ENCODE results near the gene SIAH1.

Gene SIAH1

DNA sequence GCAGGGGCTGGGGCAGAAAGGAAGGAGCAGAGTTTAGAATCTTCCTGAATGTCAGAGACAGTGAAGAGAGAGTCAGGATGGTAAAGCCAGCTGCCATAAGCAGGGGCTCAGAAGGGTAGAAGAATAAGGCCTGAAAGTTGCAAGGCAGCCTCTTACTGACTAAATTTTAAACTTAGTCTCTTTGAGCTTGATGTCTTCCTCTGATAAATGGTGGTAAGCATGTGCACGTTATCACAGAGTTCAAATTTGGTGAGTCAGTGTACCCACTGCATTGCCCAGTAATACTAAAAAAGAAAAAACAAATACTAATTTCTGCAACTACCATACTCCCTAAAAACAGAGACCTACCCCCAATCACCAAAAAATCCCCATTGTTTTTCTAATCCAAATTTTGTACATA is 45.2 kb downstream of the SIAH1 start:
- ChIA-PET CTCF (interaction anchor here (0.7 to 1.4 kb wide), 2 partner anchors 22 to 284 kb away, joined by 3 read pairs; no protein-coding TSS in a partner anchor), POLR2A (no interaction called here)
- Histone ChIP-seq H3K4me3 (ENCODE audit: low read depth, low read length) (no peak overlapping the region), H3K4me1 (ENCODE audit: control insufficient read depth, insufficient read depth, low read length) (no peaks in the 10 kb centered on the region), H3K36me3 (ENCODE audit: control insufficient read depth in 2 of 2, insufficient read depth in 1 of 2, low read length in 2 of 2) (peaks cover 4 to 79% of the 10 kb centered on the region in 2 experiments), H3K27ac (ENCODE audit: extremely low read depth, low read depth, low read length) (no peak overlapping the region), H3K9me3 (ENCODE audit: control insufficient read depth, insufficient read depth, low read depth, low read length) (no peaks in the 10 kb centered on the region)
- TF ChIP-seq REPIN1 (tag by site-specific recombination; IDR thresholded peaks at IDR 0.05; ENCODE audit: low read depth) (no peak), ZIC2 (tag by site-specific recombination; IDR thresholded peaks at IDR 0.05) (no peak), ZNF658 (tag by site-specific recombination; IDR thresholded peaks at IDR 0.05) (no peak), ZNF791 (tag by site-specific recombination; IDR thresholded peaks at IDR 0.05) (no peak), ZBTB21 (tag by site-specific recombination; IDR thresholded peaks at IDR 0.05) (no peak), ZNF112 (tag by site-specific recombination; IDR thresholded peaks at IDR 0.05) (no peak), ZNF341 (tag by site-specific recombination; IDR thresholded peaks at IDR 0.05; ENCODE audit: low read depth) (no peak)

GRCh38 chr16:48335961-48336360 is 49.3 kb downstream of the SIAH1 start:
- ChIA-PET POLR2A (no interaction called here), CTCF (interaction anchor here (0.6 to 1.4 kb wide), 2 partner anchors 10 to 287 kb away, joined by 3 to 6 read pairs; no protein-coding TSS in a partner anchor)
- Histone ChIP-seq H3K4me3 (ENCODE audit: low read depth, low read length) (no peak overlapping the region), H3K36me3 (ENCODE audit: control insufficient read depth in 2 of 2, insufficient read depth in 1 of 2, low read length in 2 of 2) (peaks cover 4 to 67% of the 10 kb centered on the region in 2 experiments), H3K27ac (ENCODE audit: extremely low read depth, low read depth, low read length) (no peak overlapping the region), H3K4me1 (ENCODE audit: control insufficient read depth, insufficient read depth, low read length) (no peaks in the 10 kb centered on the region), H3K9me3 (ENCODE audit: control insufficient read depth, insufficient read depth, low read depth, low read length) (no peaks in the 10 kb centered on the region)
- TF ChIP-seq ZNF341 (tag by site-specific recombination; IDR thresholded peaks at IDR 0.05; ENCODE audit: low read depth) (no peak), ZNF132 (tag by site-specific recombination; IDR thresholded peaks at IDR 0.05; ENCODE audit: borderline replicate concordance) (no peak), ZNF555 (tag by site-specific recombination; conservative IDR thresholded peaks at IDR 0.05) (no peak), ZBTB1 (tag by site-specific recombination; IDR thresholded peaks at IDR 0.05) (no peak), ZNF623 (tag by site-specific recombination; IDR thresholded peaks at IDR 0.05) (no peak), ZNF157 (tag by site-specific recombination; IDR thresholded peaks at IDR 0.05) (no peak), ZNF433 (tag by site-specific recombination; IDR thresholded peaks at IDR 0.05; ENCODE audit: low read depth) (no peak)
- TF ChIP-seq, protein P1, sequence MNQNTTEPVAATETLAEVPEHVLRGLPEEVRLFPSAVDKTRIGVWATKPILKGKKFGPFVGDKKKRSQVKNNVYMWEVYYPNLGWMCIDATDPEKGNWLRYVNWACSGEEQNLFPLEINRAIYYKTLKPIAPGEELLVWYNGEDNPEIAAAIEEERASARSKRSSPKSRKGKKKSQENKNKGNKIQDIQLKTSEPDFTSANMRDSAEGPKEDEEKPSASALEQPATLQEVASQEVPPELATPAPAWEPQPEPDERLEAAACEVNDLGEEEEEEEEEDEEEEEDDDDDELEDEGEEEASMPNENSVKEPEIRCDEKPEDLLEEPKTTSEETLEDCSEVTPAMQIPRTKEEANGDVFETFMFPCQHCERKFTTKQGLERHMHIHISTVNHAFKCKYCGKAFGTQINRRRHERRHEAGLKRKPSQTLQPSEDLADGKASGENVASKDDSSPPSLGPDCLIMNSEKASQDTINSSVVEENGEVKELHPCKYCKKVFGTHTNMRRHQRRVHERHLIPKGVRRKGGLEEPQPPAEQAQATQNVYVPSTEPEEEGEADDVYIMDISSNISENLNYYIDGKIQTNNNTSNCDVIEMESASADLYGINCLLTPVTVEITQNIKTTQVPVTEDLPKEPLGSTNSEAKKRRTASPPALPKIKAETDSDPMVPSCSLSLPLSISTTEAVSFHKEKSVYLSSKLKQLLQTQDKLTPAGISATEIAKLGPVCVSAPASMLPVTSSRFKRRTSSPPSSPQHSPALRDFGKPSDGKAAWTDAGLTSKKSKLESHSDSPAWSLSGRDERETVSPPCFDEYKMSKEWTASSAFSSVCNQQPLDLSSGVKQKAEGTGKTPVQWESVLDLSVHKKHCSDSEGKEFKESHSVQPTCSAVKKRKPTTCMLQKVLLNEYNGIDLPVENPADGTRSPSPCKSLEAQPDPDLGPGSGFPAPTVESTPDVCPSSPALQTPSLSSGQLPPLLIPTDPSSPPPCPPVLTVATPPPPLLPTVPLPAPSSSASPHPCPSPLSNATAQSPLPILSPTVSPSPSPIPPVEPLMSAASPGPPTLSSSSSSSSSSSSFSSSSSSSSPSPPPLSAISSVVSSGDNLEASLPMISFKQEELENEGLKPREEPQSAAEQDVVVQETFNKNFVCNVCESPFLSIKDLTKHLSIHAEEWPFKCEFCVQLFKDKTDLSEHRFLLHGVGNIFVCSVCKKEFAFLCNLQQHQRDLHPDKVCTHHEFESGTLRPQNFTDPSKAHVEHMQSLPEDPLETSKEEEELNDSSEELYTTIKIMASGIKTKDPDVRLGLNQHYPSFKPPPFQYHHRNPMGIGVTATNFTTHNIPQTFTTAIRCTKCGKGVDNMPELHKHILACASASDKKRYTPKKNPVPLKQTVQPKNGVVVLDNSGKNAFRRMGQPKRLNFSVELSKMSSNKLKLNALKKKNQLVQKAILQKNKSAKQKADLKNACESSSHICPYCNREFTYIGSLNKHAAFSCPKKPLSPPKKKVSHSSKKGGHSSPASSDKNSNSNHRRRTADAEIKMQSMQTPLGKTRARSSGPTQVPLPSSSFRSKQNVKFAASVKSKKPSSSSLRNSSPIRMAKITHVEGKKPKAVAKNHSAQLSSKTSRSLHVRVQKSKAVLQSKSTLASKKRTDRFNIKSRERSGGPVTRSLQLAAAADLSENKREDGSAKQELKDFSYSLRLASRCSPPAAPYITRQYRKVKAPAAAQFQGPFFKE (tag by site-specific recombination; IDR thresholded peaks at IDR 0.05; ENCODE audit: borderline replicate concordance) = no peak

DNA sequence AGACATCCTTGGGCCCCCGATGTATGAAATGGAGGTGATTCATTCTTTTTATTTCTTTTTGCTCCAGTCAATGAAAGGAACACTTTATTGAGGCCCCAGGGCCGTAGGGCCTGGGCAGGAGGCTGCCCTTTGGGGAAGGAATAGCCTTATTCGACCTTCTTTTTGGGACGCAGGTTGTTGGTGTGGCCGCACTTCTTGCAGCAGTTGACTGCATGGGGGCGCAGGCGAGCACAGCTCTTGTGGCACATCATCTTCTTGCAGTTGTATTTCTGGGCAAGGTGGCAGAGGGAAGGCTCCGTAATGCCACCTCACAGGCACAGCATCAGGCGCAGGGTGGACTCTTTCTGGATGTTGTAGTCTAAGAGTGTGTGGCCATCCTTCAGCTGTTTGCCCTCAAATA is 50.9 kb downstream of the SIAH1 start:
- ChIA-PET CTCF (interaction anchor here (1.7 kb wide), 1 partner anchor 17 kb away, joined by 3 read pairs; no protein-coding TSS in a partner anchor), POLR2A (no interaction called here)
- H3K4me3 ChIP-seq (ENCODE audit: low read depth, low read length) = no peak overlapping the region
- H3K4me1 ChIP-seq (ENCODE audit: control insufficient read depth, insufficient read depth, low read length) = no peaks in the 10 kb centered on the region
- H3K36me3 ChIP-seq (ENCODE audit: control insufficient read depth in 2 of 2, insufficient read depth in 1 of 2, low read length in 2 of 2) = peaks cover 4 to 58% of the 10 kb centered on the region in 2 experiments
- TF ChIP-seq ZNF626 (tag by site-specific recombination; IDR thresholded peaks at IDR 0.05) = no peak
- TF ChIP-seq ZSCAN4 (tag by site-specific recombination; IDR thresholded peaks at IDR 0.05) = no peak
- TF ChIP-seq HIC1 (tag by site-specific recombination; IDR thresholded peaks at IDR 0.05) = no peak
- no peak for TF ChIP-seq PRDM1 (tag by site-specific recombination; IDR thresholded peaks at IDR 0.05)
- TF ChIP-seq ZNF658 (tag by site-specific recombination; IDR thresholded peaks at IDR 0.05) = no peak
- TF ChIP-seq ZNF423 (tag by site-specific recombination; IDR thresholded peaks at IDR 0.05) = no peak
- TF ChIP-seq, protein P2, sequence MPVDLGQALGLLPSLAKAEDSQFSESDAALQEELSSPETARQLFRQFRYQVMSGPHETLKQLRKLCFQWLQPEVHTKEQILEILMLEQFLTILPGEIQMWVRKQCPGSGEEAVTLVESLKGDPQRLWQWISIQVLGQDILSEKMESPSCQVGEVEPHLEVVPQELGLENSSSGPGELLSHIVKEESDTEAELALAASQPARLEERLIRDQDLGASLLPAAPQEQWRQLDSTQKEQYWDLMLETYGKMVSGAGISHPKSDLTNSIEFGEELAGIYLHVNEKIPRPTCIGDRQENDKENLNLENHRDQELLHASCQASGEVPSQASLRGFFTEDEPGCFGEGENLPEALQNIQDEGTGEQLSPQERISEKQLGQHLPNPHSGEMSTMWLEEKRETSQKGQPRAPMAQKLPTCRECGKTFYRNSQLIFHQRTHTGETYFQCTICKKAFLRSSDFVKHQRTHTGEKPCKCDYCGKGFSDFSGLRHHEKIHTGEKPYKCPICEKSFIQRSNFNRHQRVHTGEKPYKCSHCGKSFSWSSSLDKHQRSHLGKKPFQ (tag by site-specific recombination; IDR thresholded peaks at IDR 0.05) = no peak
- H3K9me3 ChIP-seq (ENCODE audit: control insufficient read depth, insufficient read depth, low read depth, low read length) = no peaks in the 10 kb centered on the region
- H3K27ac ChIP-seq (ENCODE audit: extremely low read depth, low read depth, low read length) = no peak overlapping the region
